Ishikawa (cell line): ENCODE measurements around the gene RIPK4.

ENCODE experiments used
- CEBPB ChIP-seq: IDR thresholded peaks from 2 replicates; pipeline ENCODE4 v1.6.1; 2012
- CREB1 ChIP-seq: IDR thresholded peaks from 2 replicates; pipeline ENCODE4 v1.6.1; 2012; ENCODE audit warnings: low read depth
- EGR1 ChIP-seq: IDR thresholded peaks from 2 replicates; pipeline ENCODE4 v1.6.1; 2012
- EP300 ChIP-seq: IDR thresholded peaks from 2 replicates; pipeline ENCODE4 v1.6.1; 2012; ENCODE audit warnings: borderline replicate concordance
- FOXM1 ChIP-seq: IDR thresholded peaks from 2 replicates; pipeline ENCODE4 v1.6.1; 2012; ENCODE audit warnings: low read depth, borderline replicate concordance
- MAX ChIP-seq: IDR thresholded peaks from 2 replicates; pipeline ENCODE4 v1.6.1; 2012
- NFIC ChIP-seq: IDR thresholded peaks from 2 replicates; pipeline ENCODE4 v1.6.1; 2012
- RAD21 ChIP-seq: IDR thresholded peaks from 2 replicates; pipeline ENCODE4 v1.6.1; 2012; ENCODE audit warnings: low read depth
- TAF1 ChIP-seq: IDR thresholded peaks from 2 replicates; pipeline ENCODE4 v1.6.1; 2012; ENCODE audit warnings: low read depth, mild to moderate bottlenecking
- TCF12 ChIP-seq: IDR thresholded peaks from 2 replicates; pipeline ENCODE4 v1.6.1; 2012; ENCODE audit warnings: low read depth
- TEAD4 ChIP-seq: IDR thresholded peaks from 2 replicates; pipeline ENCODE4 v1.6.1; 2012
- USF1 ChIP-seq: IDR thresholded peaks from 2 replicates; pipeline ENCODE4 v1.6.1; 2012
- YY1 ChIP-seq: IDR thresholded peaks from 2 replicates; pipeline ENCODE4 v1.6.1; 2012; ENCODE audit warnings: low read depth
- ZBTB7A ChIP-seq: IDR thresholded peaks from 2 replicates; pipeline ENCODE4 v1.6.1; 2012; ENCODE audit warnings: low read depth
- TF ChIP-seq, protein P1 (sequence below): IDR thresholded peaks from 2 replicates; pipeline ENCODE4 v1.6.1; 2012; ENCODE audit warnings: low read depth, mild to moderate bottlenecking

Gene RIPK4

DNA sequence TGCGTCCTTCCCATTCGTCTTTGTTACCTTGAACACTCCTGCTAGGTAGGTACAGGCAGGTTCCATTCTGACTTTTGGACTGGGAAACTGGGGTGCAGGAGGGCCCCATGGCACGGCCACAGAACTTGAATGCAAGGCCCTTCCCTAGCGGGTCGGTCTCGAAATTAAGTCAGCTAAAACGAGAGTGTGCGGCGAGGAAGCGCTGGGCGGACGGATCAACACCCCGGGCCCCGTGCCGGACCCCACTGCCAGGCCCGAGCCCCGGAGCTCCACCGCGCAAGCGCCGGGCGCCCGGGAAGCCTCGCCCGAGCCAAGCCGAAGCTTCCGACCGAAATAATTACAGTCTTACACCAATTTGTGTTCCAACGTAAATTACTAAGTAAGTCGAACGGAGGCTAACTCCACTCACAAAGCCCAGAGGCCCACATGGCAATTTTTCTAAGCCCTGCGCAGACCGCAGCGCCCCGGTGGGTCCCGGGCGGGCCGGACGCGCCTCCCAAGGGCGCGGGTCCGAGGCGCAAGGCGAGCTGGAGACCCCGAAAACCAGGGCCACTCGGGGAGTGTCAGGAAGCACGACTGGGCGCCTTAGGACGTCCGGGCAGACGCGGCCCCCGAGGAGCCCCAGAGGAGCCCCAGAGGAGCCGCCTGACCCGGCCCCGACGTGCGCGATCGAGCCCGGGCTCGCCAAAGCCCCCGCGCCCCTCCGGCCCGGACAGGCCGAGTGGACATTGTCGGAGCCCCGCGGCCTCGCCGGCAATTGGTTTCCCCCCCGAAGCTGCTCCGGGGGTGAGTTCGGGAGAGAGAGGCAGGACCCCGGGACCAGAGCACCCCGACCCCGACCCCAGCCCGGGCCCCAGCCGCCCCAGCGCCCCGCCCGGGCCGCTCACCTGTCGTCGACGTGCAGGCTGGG, 624 bp downstream of the RIPK4 start:
- TF ChIP-seq USF1 (no peak), ZBTB7A (peak; percentile 67; the same call in 1 of the 2 replicates)

- TF ChIP-seq, protein P1, sequence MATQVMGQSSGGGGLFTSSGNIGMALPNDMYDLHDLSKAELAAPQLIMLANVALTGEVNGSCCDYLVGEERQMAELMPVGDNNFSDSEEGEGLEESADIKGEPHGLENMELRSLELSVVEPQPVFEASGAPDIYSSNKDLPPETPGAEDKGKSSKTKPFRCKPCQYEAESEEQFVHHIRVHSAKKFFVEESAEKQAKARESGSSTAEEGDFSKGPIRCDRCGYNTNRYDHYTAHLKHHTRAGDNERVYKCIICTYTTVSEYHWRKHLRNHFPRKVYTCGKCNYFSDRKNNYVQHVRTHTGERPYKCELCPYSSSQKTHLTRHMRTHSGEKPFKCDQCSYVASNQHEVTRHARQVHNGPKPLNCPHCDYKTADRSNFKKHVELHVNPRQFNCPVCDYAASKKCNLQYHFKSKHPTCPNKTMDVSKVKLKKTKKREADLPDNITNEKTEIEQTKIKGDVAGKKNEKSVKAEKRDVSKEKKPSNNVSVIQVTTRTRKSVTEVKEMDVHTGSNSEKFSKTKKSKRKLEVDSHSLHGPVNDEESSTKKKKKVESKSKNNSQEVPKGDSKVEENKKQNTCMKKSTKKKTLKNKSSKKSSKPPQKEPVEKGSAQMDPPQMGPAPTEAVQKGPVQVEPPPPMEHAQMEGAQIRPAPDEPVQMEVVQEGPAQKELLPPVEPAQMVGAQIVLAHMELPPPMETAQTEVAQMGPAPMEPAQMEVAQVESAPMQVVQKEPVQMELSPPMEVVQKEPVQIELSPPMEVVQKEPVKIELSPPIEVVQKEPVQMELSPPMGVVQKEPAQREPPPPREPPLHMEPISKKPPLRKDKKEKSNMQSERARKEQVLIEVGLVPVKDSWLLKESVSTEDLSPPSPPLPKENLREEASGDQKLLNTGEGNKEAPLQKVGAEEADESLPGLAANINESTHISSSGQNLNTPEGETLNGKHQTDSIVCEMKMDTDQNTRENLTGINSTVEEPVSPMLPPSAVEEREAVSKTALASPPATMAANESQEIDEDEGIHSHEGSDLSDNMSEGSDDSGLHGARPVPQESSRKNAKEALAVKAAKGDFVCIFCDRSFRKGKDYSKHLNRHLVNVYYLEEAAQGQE = no peak
- TF ChIP-seq ZBTB7A (no peak), TAF1 (no peak), YY1 (no peak), MAX (no peak), TCF12 (no peak), TEAD4 (no peak), EP300 (no peak), NFIC (no peak), FOXM1 (no peak), RAD21 (no peak), CEBPB (no peak), USF1 (no peak), EGR1 (no peak), CREB1 (no peak)
Measured at GRCh38 chr21:41765420-41765821, 1.4 kb downstream of the RIPK4 start.

- TF ChIP-seq, protein P1 = no peak
Measured at GRCh38 chr21:41764558-41765419, 2.1 kb downstream of the RIPK4 start.

DNA sequence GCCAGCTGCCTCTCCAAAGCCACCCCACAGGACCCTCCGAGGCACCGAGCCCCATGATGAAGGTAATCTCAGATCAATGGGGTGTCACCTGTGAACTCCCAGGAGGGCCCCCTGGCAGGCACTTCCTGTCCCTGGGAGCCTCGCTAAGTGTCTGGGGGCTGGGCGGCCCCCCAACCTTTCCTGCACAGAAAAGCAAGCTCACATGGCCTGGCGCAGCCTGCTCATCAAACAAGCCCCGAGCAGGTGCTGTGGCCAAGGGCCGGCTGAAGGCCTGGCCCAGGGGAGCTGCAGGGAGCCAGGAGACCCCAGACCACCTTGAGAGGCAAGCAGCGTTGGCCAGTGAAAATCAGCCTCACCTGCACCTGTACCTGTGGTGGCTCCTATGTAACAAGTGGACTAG, 2.9 kb downstream of the RIPK4 start:
- TF ChIP-seq TEAD4 (no peak), NFIC (no peak)

GRCh38 chr21:41763398-41763931, 3.4 kb downstream of the RIPK4 start:
- TF ChIP-seq RAD21 = no peak
- TF ChIP-seq TEAD4 = no peak
- TF ChIP-seq NFIC = no peak
- no peak for TF ChIP-seq TCF12
- no peak for TF ChIP-seq ZBTB7A
- TF ChIP-seq EP300 = no peak
- TF ChIP-seq, protein P1 = no peak
